ENCODE data around the gene MNAT1. TPM values are rescaled to one million over a fixed set of nuclear protein-coding genes. Genes with fewer than 3 reads are reported as not detected.

Gene MNAT1
- total RNA-seq, 1 donor from 2014 or later, result 8.5 TPM

DNA sequence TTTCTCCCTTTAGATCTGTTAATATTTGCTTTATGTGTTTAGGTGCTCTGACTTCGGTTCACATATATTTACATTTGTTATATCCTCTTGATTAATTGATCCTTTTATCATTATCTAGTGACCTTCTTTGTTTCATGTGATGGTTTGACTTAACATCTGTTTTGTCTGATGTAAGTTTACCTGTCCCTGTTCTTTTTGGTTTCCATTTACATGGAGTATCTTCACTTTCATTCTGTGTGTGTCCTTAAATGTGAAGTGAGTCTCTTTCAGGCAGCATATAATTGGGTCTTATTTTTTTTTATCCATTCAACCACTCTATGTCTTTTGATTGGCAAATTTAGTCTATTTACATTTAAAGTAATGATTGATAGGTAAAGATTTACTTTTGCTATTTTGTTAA, 222.1 kb downstream of the MNAT1 start:
- DNase-seq (ENCODE audit: low spot score) (no peak), ATAC-seq (no peak)

DNA sequence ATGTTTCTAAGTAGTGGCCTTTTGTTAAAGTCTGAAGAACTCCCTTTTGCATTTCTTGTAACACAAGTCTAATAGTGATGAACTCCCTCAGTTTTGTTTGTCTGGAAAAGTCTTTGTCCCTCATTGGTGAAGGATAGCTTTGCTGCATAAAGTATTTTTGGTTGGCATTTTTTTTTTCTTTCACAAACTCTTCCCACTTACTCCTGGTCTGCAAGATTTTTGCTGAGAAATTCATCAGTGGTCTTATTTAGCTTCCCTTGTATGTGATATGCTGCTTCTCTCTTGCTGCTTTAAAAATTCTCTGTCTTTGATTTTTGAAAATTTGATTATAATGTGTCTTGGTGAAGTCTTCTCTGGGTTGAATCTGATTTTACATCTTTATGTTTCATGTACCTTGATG, 223.6 kb downstream of the MNAT1 start:
- ATAC-seq, result no peak
- no peak for DNase-seq (ENCODE audit: low spot score)

DNA sequence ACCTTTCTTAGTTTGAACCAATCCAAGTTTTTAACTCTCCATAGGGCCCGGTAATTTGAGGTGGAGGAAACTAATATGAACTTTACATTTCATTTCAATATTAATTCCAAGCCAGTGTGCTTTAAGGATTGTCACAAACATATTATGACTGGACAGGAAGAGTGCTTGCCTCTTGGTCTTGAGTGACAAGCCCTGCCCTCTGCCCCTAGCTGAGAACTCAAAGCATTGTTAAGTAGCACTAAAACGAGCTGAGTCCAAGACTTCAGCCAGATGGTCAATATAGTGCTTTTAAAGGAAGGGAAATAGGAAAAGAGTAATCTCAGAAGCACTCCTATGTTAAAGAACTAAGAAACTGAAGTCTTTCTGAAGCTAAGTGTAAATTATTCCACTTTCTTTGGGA, 229.2 kb downstream of the MNAT1 start:
- ATAC-seq, result no peak
- no peak for DNase-seq (ENCODE audit: low spot score)

DNA sequence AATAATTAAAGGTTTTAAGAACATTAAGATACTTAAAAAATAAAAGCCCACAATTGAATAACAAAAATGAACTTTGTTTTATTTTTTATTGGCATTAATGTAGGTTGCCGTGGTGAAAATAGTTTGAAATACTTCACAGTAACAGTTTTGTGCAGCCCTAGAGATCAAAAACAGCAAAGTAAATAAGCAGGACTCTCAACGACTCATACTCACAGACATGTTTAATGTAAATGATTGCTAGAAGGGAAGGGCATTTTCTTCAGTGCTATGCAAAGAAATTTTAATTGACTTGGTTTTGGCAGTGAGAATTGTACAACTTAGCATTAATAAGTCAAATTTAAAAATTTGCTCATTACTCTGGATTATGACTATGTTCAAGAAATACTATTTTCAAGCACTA, 230.3 kb downstream of the MNAT1 start:
- no peak for DNase-seq (ENCODE audit: low spot score)
- ATAC-seq, result no peak

DNA sequence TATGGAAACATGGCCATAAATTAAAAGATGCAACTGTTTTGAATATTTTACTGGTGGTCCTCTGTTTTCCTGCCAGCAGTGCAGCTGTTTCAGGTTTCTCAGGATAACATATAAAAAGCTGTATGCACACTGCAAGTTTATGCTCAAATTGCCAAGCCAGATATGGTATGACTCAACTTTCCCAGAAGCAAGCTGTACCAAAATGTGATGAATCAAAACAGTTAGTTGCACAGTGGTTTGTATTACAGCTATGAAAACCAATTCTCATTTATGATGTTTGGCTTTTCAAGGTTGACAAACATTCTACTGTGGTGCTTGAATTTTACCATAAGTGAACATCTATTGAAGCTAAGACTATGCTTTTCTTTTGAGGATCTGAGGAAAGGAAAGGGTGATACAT, 230.8 kb downstream of the MNAT1 start:
- no peak for ATAC-seq

DNA sequence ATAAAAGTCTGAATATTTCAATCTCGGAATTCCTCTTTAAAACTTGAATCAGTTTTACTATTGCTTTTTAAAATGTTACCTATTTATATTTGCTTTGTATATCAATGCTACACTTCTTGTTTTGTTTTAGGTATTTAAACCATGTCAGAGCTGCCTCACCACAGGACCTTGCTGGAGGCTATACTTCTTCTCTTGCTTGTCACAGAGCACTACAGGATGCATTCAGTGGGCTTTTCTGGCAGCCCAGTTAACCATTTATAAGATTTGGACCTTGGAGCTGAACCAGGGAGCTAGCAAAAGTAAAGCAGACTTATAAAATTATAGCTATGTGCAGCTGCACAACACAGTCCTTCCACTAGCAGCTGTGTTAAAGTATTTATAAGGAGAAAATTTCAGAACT, 233.5 kb downstream of the MNAT1 start:
- ATAC-seq, result no peak
- no peak for DNase-seq (ENCODE audit: low spot score)

More for the DNA sequence above, 230.8 kb downstream of the MNAT1 start:
- no peak for DNase-seq (ENCODE audit: low spot score)

DNA sequence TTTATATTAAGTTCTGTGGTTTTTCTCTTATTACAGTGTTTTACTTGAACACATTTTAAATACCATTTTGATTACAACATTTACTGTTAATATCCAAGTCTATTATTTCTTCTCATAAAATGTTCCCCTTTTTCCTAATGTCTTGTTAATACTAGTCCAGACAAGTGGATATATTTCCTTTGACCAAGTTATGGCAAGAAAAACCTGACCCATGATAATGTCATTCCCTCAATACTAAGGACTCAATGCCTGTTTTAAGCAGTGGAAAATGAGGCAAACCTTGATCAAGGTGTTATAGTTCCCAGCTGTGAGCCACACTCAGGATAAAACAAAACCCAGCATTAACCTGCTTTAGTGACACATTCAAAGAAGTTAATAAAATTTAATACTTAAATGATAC, 234.1 kb downstream of the MNAT1 start:
- no peak for DNase-seq (ENCODE audit: low spot score)

DNA sequence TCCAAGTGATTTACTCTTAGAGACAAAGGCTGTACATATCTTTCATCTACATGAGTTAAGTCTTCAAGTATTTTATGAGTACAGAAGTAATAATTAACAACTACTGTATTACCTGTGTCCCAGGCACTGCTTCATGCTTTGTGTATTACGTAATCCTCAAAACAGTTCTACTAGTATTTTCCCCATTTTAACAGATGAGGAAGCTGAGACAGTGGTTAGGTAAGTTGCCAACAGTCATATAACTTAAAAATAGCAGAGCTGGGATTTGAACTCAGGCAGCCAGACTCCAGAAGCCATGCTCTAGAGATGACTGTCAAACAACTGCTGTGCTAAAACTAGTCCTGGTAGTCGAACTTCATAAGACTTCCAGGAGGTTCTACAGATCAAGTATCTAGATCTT, 235.6 kb downstream of the MNAT1 start:
- no peak for ATAC-seq
- DNase-seq (ENCODE audit: low spot score), result no peak

More for the DNA sequence above, 234.1 kb downstream of the MNAT1 start:
- ATAC-seq, result no peak

DNA sequence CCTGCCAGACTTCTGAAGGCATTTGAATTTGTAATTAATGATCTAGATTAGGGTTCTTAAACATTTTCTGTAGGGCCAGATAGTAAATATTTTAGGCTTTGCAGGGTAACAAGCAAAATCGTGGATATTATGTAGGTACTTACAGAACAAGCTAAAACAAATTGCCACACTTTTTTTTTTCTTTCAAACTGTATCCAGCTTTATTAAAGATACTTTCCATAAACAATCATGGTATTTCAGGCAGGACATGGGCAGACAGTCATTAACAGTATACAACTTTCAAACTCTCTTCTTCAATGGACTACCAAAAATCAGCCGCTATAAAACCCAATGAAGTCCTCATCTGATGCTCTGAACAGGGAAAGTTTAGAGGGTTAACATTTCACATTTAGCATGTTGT, 236.7 kb downstream of the MNAT1 start:
- ATAC-seq, result no peak
- no peak for DNase-seq (ENCODE audit: low spot score)

DNA sequence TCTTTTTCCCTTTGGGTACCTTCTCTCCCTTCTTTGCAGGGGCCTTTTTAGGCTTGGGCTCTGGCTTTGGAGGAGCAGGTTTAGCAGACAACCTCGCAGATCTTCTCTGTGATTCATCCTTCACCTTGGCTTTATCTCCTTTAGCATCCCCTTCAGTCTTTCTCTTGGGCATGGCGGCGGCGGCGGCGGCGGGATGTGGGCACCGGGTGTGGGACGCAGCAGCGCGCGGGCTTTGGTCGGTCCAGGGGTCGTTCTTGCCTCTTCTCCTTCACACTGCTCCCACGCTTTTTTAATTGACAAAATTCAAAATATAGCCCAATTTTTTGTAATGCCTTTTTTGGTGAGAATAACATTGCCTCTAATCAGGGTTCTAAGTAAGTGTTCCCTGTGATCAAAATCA, 237.7 kb downstream of the MNAT1 start:
- no peak for ATAC-seq
- DNase-seq (ENCODE audit: low spot score), result no peak

DNA sequence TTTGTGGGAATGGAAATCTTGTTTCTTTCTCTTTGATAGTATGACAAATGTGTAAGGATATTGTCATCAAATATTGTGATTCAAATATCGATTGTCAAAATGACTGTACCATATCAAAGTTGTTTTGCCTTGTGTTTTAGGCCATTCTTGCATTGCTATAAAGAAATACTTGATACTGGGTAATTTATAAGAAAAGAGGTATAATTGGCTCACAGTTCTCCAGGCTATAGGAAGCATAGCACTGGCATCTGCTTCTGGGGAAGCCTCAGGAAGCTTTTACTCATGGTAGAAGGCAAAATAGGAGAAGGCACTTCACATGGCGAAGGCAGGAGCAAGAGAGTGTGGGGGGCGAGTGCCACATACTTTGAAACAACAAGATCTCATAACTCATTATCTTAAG, 238.5 kb downstream of the MNAT1 start:
- no peak for DNase-seq (ENCODE audit: low spot score)

DNA sequence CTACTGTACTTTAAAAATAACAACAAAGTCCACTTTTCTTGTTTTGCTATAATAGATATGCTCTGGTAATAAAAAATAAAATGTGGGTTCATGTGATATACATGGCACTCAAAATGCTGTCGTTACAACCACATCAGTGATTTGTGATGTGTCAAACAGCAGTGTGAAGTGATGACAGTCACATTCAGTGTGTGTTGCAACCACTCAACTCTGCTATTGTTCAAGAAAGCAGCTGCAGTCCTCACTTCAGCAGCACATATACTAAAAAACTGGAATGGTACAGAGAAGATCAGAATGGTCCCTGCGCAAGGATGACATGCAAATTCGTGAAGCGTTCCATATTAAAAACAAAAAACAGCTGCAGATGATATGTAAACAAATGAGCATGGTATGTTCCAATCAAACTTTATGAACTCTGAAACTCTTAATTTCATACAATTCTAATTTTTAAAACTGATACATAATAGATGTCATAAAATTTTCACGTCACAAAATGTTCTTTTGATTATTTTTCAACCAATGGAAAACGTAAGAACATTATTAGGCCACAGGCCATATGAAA, 239.6 kb downstream of the MNAT1 start:
- DNase-seq (ENCODE audit: low spot score), result no peak
- ATAC-seq, result no peak

More for the DNA sequence above, 238.5 kb downstream of the MNAT1 start:
- no peak for ATAC-seq

DNA sequence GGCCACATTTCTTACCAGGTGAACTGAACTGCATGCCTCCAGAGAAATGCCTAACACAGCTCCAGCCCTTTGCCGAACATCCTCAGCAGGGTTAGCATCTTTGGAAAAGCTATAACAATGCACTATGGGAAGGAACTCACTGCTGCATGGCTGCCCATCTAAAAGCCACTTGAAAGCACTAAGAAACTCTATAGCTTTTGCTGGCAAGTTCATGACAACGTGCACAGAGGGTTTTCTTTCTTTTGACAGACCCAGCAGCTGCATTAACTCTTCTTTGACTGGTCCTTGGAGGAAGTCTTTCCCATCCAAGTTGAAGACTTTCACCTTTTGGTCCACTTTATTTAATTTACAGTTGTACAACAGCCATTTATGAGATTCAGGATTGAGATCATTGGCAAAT, 241.0 kb downstream of the MNAT1 start:
- DNase-seq (ENCODE audit: low spot score), result no peak
- ATAC-seq, result no peak

DNA sequence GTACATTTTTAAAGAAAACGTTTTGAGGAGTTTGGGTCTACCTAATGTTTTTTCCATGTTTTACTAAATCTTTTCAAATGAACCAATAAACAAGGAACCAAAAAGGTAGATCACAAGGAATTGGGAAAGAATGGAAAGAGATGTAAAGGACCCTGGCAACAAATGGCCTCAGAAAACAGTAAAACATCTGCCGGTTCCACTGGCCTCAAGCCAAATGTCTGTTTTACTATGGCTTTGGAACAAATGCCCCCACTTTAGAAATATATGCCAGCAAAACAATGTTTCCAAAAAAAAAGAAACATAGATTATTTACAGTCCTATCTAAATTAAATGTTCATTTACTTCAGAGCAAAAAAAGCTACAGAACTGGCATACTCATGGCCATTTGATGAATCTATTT, 243.3 kb downstream of the MNAT1 start:
- ATAC-seq (no peak), DNase-seq (ENCODE audit: low spot score) (no peak)

DNA sequence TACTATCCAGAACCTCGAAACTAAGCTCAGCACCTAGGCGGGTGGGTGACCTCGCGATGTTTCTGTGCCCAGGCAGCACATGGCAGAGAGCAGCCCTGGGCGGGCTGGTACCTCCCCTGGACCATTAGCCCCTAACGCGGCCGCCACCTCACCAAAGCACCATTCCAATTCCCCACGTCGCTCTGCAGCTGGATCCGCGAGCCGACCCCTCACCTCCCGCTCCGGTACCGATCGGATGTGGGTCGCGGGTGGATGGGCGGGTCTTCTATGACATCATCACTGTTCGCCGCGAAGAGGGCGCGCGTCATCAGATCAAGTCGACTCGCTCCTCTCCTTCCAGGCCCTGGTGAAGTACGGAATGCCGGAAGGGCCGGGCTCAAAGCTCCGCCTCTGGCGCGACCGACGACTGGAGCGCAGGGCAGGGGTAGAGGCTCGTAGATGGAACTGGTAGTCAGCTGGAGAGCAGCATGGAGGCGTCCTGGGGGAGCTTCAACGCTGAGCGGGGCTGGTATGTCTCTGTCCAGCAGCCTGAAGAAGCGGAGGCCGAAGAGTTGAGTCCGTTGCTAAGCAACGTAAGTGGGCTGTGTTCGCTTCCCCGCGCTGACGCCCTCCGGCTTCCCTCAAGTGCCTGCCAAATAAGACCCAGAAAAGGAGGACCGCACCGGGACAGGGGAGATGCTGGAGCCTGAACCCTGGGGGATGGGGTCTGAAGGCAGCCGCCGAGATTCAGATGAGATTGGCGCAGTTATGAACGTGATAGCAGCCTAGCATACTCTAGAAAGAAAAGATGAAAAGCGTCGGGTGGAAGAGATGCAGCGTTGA, 246.5 kb downstream of the MNAT1 start, which contains the start of the genes SLC38A6 and TRMT5:
SLC38A6 (plus strand) TSS at position 435 of the 822 bp plus-strand sequence; CDS start at position 468, 33 bp downstream.
TRMT5 (minus strand) TSS at position 269 of the 822 bp plus-strand sequence; CDS start at position 163, 106 bp downstream.
- DNase-seq (ENCODE audit: low spot score) (peak; percentile 94), ATAC-seq (peak; percentile 97)

DNA sequence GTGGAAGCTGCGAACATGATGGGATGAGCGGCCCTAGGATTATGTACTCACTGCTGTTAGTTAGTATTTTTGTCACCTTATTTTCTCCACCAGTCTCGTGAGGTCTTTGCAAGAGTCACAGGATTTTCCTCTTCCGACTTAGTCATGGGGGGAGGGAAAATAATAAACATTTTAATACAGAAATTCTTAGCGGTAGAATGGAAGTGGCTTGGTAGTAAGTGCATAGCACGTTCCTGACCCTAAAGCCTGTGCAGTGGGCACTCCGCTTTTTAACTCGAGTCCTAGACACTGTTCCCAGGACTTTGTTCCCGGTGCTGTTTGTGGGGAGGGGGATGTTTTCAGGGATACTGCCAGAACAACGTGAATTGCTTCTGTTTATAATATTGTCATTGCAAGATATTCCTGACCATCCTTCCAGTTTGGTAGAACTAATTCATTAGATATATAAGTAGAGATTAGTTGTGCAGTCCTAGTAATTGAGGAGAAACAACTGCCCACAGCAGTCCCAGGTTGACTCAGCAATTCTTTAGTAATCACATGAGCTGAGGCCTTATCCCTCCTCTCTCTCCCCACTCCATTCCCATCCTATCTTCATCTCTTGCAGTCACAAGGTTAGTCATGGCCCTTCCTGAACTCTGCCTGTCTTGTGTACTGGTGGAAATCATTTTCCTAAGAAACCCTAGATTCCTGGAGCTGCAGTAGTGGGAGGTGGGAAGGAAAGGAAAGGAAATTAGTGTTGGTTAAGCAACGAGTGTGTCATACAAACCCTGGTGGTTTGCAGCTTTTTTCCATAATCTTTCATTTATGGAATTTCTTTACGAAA, 247.3 kb downstream of the MNAT1 start:
- DNase-seq (ENCODE audit: low spot score) (no peak), ATAC-seq (no peak)

DNA sequence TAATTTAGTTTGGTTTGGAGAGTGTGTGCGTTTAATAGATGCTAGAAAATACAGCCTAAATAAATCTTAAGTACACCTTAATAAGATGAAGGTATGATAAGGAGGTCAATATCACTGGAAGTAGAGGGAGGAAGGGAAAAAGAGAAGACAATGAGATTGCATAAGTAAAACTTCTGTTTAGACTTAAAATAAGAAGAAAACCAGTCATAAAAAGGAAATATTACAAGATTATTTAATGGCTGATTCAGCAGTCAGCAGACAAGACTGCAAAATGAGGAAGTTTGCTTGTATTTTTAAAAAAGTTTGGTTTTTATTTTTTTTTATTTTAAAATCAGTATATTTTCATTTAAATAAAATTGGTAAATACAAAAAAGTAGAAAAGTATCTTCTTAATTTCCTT, 249.6 kb downstream of the MNAT1 start:
- no peak for DNase-seq (ENCODE audit: low spot score)
- no peak for ATAC-seq

DNA sequence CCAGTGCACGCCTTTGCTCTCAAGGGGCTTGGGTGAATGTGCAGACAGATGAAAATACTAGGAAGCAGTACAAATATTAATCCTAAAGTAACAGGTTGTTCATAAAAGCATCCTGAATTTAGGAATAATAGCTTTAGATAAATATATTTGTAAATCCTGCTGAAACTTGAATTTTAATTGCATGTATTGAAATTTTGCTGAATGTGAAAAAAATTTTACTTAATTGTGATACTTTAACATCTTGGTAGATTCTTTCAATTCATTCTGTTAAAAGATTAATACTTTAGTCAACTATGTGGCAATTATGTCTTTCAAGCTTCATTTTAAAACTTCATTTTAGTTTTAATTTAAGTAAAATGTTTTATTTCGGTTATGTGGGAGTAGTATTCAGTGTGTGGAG, 251.9 kb downstream of the MNAT1 start:
- DNase-seq (ENCODE audit: low spot score) (no peak), ATAC-seq (no peak)

DNA sequence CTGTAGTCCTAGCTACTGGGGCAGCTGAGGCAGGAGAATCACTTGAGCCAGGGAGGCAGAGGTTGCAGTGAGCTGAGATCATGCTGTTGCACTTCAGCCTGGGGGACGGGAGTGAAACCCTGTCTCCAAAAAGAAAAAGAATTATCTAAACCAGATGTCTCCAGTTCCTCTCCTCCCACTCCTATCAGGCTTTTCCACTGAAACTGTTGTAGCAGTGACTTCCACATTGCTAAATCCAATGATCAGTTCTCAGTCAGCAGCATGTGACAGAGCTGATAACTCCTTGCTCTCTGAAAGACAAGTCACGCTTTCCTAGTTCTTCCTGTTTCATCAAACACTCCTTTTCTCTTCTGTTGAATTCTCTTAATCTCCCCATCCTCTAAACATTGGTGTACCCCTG, 255.0 kb downstream of the MNAT1 start:
- ATAC-seq, result no peak
- no peak for DNase-seq (ENCODE audit: low spot score)

DNA sequence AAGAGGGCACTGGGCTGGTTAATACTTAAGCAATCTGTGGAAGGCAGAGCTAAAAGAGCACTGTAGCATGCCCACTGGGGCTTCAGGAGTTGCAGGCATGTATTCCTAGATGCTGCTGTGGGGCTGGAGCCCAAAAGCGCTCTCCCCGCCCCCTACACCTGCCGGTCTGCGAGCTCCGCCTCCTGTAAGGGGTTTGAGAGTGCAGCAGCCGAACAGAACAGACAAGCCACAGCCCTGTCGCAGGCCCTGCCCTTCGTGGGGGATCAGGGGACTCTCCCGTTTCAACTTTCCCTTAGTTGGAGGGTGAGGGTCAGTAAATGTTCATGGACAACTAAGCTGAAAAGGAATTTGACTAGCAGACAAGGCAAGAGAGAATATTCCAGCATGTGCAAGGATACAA, 264.1 kb downstream of the MNAT1 start:
- no peak for ATAC-seq
- DNase-seq (ENCODE audit: low spot score), result no peak

DNA sequence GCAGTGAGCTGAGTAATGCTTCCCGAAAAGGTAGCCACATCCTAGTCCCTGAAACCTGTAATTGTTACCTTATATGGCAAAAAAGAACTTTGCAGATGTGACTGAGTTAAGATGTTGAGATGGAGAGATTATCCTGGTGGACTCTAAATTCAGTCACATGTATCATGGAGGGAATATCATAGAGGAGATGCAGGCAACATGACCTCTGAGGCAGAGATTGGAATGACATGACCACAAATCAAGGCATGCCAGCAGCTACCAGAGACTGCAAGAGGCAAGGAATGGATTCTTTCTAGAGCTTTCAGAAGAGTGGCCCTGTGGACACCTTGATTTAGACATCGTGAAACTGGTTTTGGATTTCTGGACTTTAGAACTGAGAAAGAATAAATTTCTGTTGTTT, 265.0 kb downstream of the MNAT1 start:
- DNase-seq (ENCODE audit: low spot score) (no peak), ATAC-seq (no peak)

DNA sequence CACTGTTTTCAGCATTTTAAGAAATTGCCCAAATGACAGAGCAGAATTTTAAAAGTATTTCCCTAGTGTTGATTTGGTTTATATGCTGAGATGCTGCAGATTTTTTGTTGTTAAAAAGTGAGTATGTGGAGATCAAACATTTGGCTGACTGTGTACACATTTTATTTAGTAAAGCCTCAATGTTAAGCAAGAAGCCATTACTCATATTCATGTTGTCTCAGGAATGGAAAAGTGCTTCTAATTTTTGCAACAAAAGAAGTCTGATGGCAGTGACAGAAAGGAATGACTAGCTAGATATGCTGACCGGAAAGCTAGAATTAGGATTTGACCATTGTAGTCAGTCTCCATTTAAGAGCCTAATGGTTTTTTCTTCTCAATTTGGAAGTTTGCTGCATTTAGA, 269.0 kb downstream of the MNAT1 start:
- DNase-seq (ENCODE audit: low spot score) (no peak), ATAC-seq (no peak)
